Thyroid gland (tissue), 4 donors: ENCODE measurements around the gene GNPDA2.

Experiments used
- CTCF ChIP-seq, 6 experiments: fragments of 200-600 bp in 3 of 6; fragments of 450-650 bp in 3 of 6; sonication (generic) in 3 of 6; IDR thresholded peaks; one replicate each; pipeline ENCODE4 v1.5.1; 2016 to 2019; ENCODE audit warnings: antibody characterized with exemption in 6 of 6, mild to moderate bottlenecking in 2 of 6, inconsistent platforms in 1 of 6, moderate library complexity in 1 of 6
- POLR2A ChIP-seq, 2 donors: fragments of 450-650 bp; IDR thresholded peaks; one replicate each; pipeline ENCODE4 v1.6.1; 2017; ENCODE audit warnings: antibody characterized with exemption in 2 of 2, mild to moderate bottlenecking in 2 of 2, moderate library complexity in 1 of 2

GRCh38 chr4:44662623-44663005, 63.7 kb downstream of the GNPDA2 start:
- TF ChIP-seq CTCF (IDR thresholded peaks at IDR 0.05) (no peak), POLR2A (IDR thresholded peaks at IDR 0.05) (no peak)
